WTC11 (cell line): ENCODE measurements around the gene CLTCL1. TPM values are rescaled to one million over a fixed set of nuclear protein-coding genes. Genes with fewer than 3 reads are reported as not detected.

ENCODE experiments used
- ATAC-seq: fragments of 200-7000 bp; cut with Tn5 transposase; 2 replicates; pipeline ENCODE4 v1.10.0; 2021; ENCODE audit warnings: mild to moderate bottlenecking, moderate library complexity
- CTCF ChIA-PET: fragments of 300-600 bp; sonication (Branson Sonifier 250); formaldehyde crosslinking; loops from one replicate; lab custom pipeline; 2021; ENCODE audit warnings: antibody characterized with exemption; lab: Charles Lee
- POLR2A ChIA-PET: fragments of 350-600 bp; sonication (Branson Sonifier 250); formaldehyde crosslinking; loops from one replicate; lab custom pipeline; 2021; ENCODE audit warnings: antibody characterized with exemption; lab: Charles Lee
- DNase-seq: peaks from one replicate; pipeline ENCODE4 v3.0.0; 2021; ENCODE audit warnings: low spot score
- H3K27ac Mint-ChIP-seq: 2 replicates; pipeline ENCODE4 v1.8.0; 2021; ENCODE audit warnings: mixed read lengths
- H3K27me3 Mint-ChIP-seq: 2 replicates; pipeline ENCODE4 v1.8.0; 2021; ENCODE audit warnings: low read depth, mild to moderate bottlenecking, moderate library complexity, mixed read lengths
- H3K36me3 Mint-ChIP-seq: 2 replicates; pipeline ENCODE4 v1.8.0; 2021; ENCODE audit warnings: mixed read lengths
- H3K4me1 Mint-ChIP-seq: 2 replicates; pipeline ENCODE4 v1.8.0; 2022; ENCODE audit warnings: mixed read lengths
- H3K4me3 Mint-ChIP-seq: 2 replicates; pipeline ENCODE4 v1.8.0; 2021; ENCODE audit warnings: mild to moderate bottlenecking, moderate library complexity, mixed read lengths
- H3K9me3 Mint-ChIP-seq: 2 replicates; pipeline ENCODE4 v1.8.0; 2021; ENCODE audit warnings: mixed read lengths
- CREB1 ChIP-seq: sonication (generic); formaldehyde crosslinking; IDR thresholded peaks from 2 replicates; pipeline ENCODE4 v1.8.0; 2023; ENCODE audit warnings: mild to moderate bottlenecking, missing genetic modification reagents
- EMX1 ChIP-seq: fragments of 250-450 bp; sonication (Bioruptor Pico); IDR thresholded peaks from 2 replicates; pipeline ENCODE4 v1.8.0; 2021; ENCODE audit warnings: mild to moderate bottlenecking
- ESRRA ChIP-seq: sonication (generic); formaldehyde crosslinking; IDR thresholded peaks from 2 replicates; pipeline ENCODE4 v1.8.1; 2022; ENCODE audit warnings: mild to moderate bottlenecking, missing genetic modification reagents, borderline replicate concordance
- ETV6 ChIP-seq: sonication (generic); formaldehyde crosslinking; IDR thresholded peaks from 2 replicates; pipeline ENCODE4 v1.8.1; 2022; ENCODE audit warnings: mild to moderate bottlenecking, missing genetic modification reagents
- FOXJ3 ChIP-seq: sonication (generic); formaldehyde crosslinking; IDR thresholded peaks from 2 replicates; pipeline ENCODE4 v1.9.0; 2021; ENCODE audit warnings: missing genetic modification reagents, mild to moderate bottlenecking, borderline replicate concordance
- GABPB1 ChIP-seq: sonication (generic); formaldehyde crosslinking; IDR thresholded peaks from 2 replicates; pipeline ENCODE4 v1.8.1; 2023; ENCODE audit warnings: mild to moderate bottlenecking, missing genetic modification reagents
- JUN ChIP-seq: sonication (generic); formaldehyde crosslinking; IDR thresholded peaks from 2 replicates; pipeline ENCODE4 v1.8.0; 2023; ENCODE audit warnings: mild to moderate bottlenecking, missing genetic modification reagents
- MXD4 ChIP-seq: fragments of 250-450 bp; sonication (Bioruptor Pico); IDR thresholded peaks from 2 replicates; pipeline ENCODE4 v1.8.0; 2021; ENCODE audit warnings: mild to moderate bottlenecking, moderate library complexity, borderline replicate concordance
- NFYB ChIP-seq: sonication (generic); formaldehyde crosslinking; conservative IDR thresholded peaks from 2 replicates; pipeline ENCODE4 v1.8.0; 2022; ENCODE audit warnings: low read depth, missing genetic modification reagents
- SOX15 ChIP-seq: fragments of 250-450 bp; sonication (Bioruptor Pico); IDR thresholded peaks from 2 replicates; pipeline ENCODE4 v1.9.0; 2021; ENCODE audit warnings: mild to moderate bottlenecking
- SP1 ChIP-seq: sonication (generic); formaldehyde crosslinking; conservative IDR thresholded peaks from 2 replicates; pipeline ENCODE4 v1.8.1; 2022; ENCODE audit warnings: missing genetic modification reagents
- ZNF121 ChIP-seq: sonication (generic); formaldehyde crosslinking; IDR thresholded peaks from 2 replicates; pipeline ENCODE4 v1.8.0; 2023; ENCODE audit warnings: missing genetic modification reagents
- ZNF138 ChIP-seq: sonication (generic); formaldehyde crosslinking; conservative IDR thresholded peaks from 2 replicates; pipeline ENCODE4 v1.8.1; 2022; ENCODE audit warnings: mild to moderate bottlenecking, moderate library complexity, missing genetic modification reagents
- ZNF232 ChIP-seq: sonication (generic); formaldehyde crosslinking; IDR thresholded peaks from 2 replicates; pipeline ENCODE4 v1.8.0; 2022; ENCODE audit warnings: mild to moderate bottlenecking, missing genetic modification reagents
- ZNF263 ChIP-seq: sonication (generic); formaldehyde crosslinking; IDR thresholded peaks from 2 replicates; pipeline ENCODE4 v1.8.1; 2022; ENCODE audit warnings: low read depth, mild to moderate bottlenecking, moderate library complexity, missing genetic modification reagents
- total RNA-seq: library from RNA; stranded (reverse); gene quantifications from 3 replicates; pipeline ENCODE4 v1.2.3, GENCODE V29; 2021
- TF ChIP-seq, protein P1 (sequence below): sonication (generic); formaldehyde crosslinking; IDR thresholded peaks from 2 replicates; pipeline ENCODE4 v1.8.0; 2022; ENCODE audit warnings: mild to moderate bottlenecking, missing genetic modification reagents
- TF ChIP-seq, protein P2 (sequence below): fragments of 250-450 bp; sonication (Bioruptor Pico); IDR thresholded peaks from 2 replicates; pipeline ENCODE4 v1.8.0; 2021; ENCODE audit warnings: mild to moderate bottlenecking
- TF ChIP-seq, protein P3 (sequence below): fragments of 250-450 bp; sonication (Bioruptor Pico); IDR thresholded peaks from 2 replicates; pipeline ENCODE4 v2.1.2; 2022; ENCODE audit warnings: mild to moderate bottlenecking, moderate library complexity
- TF ChIP-seq, protein P4 (sequence below): sonication (generic); formaldehyde crosslinking; IDR thresholded peaks from 2 replicates; pipeline ENCODE4 v1.8.1; 2022; ENCODE audit warnings: missing genetic modification reagents, borderline replicate concordance
- TF ChIP-seq, protein P5 (sequence below): sonication (generic); formaldehyde crosslinking; IDR thresholded peaks from 2 replicates; pipeline ENCODE4 v1.8.1; 2022; ENCODE audit warnings: mild to moderate bottlenecking, missing genetic modification reagents, moderate library complexity, borderline replicate concordance
- TF ChIP-seq, protein P6 (sequence below): sonication (generic); formaldehyde crosslinking; IDR thresholded peaks from 2 replicates; pipeline ENCODE4 v1.8.1; 2023; ENCODE audit warnings: mild to moderate bottlenecking, missing genetic modification reagents, borderline replicate concordance

The CLTCL1 gene
- total RNA-seq, 1 experiment from 2014 or later: 15.5 TPM

DNA sequence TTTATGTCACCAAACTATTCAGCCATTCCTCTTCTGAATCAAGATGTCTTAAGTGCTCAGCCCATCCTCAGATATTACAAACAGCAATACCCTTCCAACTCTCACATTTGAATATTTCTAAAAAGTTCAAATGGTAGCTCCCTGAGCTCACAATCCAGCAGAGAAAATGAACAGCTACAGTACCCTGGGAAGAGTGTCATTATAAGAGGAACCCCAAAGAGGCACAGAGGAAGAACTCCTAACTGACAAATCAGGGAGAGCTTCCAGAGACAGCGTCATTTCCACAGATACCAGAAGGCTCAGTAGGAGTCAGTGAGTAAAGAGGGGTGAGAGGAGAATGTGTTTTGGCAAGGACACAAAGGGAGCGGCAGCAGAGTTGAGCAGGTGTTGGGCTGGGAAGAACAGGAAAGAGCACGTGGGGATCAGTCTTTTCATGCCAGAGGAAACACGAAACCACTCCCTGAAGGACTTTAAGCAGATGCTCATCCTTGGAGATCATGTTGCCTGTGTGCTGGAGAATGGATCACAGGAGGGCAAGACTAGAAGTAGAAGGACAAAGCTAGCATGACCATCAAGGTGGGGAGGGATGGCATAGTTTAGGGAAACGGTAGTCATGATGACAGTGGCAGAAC is 4.3 kb downstream of the CLTCL1 start:
- POLR2A ChIA-PET: no interaction called here
- peak overlapping the region; percentile 61 for H3K27ac Mint-ChIP-seq
- CTCF ChIA-PET: interaction anchor here (0.8 to 3.4 kb wide), 7 partner anchors 11 to 343 kb away, joined by 3 to 26 read pairs (median 3); partner anchors contain the start of genes ESS2 and SLC25A1

DNA sequence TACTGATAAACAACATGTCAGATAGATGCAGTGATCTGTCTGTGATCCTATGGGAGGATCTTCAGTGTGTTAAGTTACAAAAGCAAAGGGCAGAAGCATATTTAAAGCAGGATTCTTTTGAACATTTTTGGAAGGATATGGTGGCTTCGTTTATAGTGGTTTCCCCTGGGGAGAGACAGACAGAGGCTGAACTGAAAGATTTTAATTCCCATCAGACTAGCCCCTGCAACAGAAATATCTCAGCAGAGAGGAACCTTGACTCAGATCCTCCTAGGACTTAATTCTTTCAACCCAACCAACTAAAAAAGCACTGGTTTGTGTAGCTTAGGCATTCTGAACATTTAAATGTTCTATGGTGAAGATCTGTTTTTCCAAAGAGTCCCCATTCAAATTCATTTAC is 5.7 kb downstream of the CLTCL1 start:
- Mint-ChIP-seq H3K9me3 (no peaks in the 10 kb centered on the region), H3K27me3 (peaks cover 15% of the 10 kb centered on the region), H3K4me3 (no peak overlapping the region), H3K27ac (peak overlapping the region; percentile 90), H3K4me1 (peaks cover 35% of the 10 kb centered on the region), H3K36me3 (0 out of 2 replicates have a peak, but pooled peaks cover 2% of the 10 kb centered on the region)
- ChIA-PET CTCF (interaction anchor here (1.5 to 3.4 kb wide), 4 partner anchors 14 to 189 kb away, joined by 3 to 26 read pairs (median 8); partner anchors contain the start of gene SLC25A1), POLR2A (no interaction called here)
- peak; percentile 15; the same call in 1 of the 2 replicates for ATAC-seq
- DNase-seq: no peak
- TF ChIP-seq NFYB: no peak
- no peak for TF ChIP-seq EMX1 (CRISPR knock-in tag)
- no peak for TF ChIP-seq ZNF263 (CRISPR knock-in tag)
- TF ChIP-seq SOX15 (CRISPR knock-in tag): no peak
- TF ChIP-seq ETV6 (CRISPR knock-in tag): no peak
- TF ChIP-seq SP1 (CRISPR knock-in tag): no peak
- no peak for TF ChIP-seq ZNF121 (CRISPR knock-in tag)
- TF ChIP-seq, protein P1, sequence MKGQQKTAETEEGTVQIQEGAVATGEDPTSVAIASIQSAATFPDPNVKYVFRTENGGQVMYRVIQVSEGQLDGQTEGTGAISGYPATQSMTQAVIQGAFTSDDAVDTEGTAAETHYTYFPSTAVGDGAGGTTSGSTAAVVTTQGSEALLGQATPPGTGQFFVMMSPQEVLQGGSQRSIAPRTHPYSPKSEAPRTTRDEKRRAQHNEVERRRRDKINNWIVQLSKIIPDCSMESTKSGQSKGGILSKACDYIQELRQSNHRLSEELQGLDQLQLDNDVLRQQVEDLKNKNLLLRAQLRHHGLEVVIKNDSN (CRISPR knock-in tag): no peak
- TF ChIP-seq MXD4: no peak
- TF ChIP-seq, protein P2, sequence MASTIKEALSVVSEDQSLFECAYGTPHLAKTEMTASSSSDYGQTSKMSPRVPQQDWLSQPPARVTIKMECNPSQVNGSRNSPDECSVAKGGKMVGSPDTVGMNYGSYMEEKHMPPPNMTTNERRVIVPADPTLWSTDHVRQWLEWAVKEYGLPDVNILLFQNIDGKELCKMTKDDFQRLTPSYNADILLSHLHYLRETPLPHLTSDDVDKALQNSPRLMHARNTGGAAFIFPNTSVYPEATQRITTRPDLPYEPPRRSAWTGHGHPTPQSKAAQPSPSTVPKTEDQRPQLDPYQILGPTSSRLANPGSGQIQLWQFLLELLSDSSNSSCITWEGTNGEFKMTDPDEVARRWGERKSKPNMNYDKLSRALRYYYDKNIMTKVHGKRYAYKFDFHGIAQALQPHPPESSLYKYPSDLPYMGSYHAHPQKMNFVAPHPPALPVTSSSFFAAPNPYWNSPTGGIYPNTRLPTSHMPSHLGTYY: no peak
- no peak for TF ChIP-seq FOXJ3 (CRISPR knock-in tag)
- no peak for TF ChIP-seq ESRRA (CRISPR knock-in tag)
- TF ChIP-seq, protein P3, sequence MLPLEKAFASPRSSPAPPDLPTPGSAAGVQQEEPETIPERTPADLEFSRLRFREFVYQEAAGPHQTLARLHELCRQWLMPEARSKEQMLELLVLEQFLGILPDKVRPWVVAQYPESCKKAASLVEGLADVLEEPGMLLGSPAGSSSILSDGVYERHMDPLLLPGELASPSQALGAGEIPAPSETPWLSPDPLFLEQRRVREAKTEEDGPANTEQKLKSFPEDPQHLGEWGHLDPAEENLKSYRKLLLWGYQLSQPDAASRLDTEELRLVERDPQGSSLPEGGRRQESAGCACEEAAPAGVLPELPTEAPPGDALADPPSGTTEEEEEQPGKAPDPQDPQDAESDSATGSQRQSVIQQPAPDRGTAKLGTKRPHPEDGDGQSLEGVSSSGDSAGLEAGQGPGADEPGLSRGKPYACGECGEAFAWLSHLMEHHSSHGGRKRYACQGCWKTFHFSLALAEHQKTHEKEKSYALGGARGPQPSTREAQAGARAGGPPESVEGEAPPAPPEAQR (CRISPR knock-in tag): no peak
- no peak for TF ChIP-seq ZNF232 (CRISPR knock-in tag)
- TF ChIP-seq, protein P4, sequence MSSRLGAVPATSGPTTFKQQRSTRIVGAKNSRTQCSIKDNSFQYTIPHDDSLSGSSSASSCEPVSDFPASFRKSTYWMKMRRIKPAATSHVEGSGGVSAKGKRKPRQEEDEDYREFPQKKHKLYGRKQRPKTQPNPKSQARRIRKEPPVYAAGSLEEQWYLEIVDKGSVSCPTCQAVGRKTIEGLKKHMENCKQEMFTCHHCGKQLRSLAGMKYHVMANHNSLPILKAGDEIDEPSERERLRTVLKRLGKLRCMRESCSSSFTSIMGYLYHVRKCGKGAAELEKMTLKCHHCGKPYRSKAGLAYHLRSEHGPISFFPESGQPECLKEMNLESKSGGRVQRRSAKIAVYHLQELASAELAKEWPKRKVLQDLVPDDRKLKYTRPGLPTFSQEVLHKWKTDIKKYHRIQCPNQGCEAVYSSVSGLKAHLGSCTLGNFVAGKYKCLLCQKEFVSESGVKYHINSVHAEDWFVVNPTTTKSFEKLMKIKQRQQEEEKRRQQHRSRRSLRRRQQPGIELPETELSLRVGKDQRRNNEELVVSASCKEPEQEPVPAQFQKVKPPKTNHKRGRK (CRISPR knock-in tag): no peak
- TF ChIP-seq, protein P5, sequence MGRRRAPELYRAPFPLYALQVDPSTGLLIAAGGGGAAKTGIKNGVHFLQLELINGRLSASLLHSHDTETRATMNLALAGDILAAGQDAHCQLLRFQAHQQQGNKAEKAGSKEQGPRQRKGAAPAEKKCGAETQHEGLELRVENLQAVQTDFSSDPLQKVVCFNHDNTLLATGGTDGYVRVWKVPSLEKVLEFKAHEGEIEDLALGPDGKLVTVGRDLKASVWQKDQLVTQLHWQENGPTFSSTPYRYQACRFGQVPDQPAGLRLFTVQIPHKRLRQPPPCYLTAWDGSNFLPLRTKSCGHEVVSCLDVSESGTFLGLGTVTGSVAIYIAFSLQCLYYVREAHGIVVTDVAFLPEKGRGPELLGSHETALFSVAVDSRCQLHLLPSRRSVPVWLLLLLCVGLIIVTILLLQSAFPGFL: no peak
- TF ChIP-seq JUN (CRISPR knock-in tag): no peak

More for the DNA sequence above, 4.3 kb downstream of the CLTCL1 start:
- Mint-ChIP-seq H3K27me3 (peaks cover 18% of the 10 kb centered on the region), H3K4me1 (peaks cover 37% of the 10 kb centered on the region), H3K36me3 (0 out of 2 replicates have a peak, but pooled peaks cover 2% of the 10 kb centered on the region), H3K9me3 (no peaks in the 10 kb centered on the region), H3K4me3 (no peak overlapping the region; the same call in 1 of the 2 replicates)
- peak; percentile 24 for ATAC-seq
- no peak for DNase-seq
- TF ChIP-seq ZNF138 (CRISPR knock-in tag): no peak
- no peak for TF ChIP-seq CREB1 (CRISPR knock-in tag)
- TF ChIP-seq, protein P6, sequence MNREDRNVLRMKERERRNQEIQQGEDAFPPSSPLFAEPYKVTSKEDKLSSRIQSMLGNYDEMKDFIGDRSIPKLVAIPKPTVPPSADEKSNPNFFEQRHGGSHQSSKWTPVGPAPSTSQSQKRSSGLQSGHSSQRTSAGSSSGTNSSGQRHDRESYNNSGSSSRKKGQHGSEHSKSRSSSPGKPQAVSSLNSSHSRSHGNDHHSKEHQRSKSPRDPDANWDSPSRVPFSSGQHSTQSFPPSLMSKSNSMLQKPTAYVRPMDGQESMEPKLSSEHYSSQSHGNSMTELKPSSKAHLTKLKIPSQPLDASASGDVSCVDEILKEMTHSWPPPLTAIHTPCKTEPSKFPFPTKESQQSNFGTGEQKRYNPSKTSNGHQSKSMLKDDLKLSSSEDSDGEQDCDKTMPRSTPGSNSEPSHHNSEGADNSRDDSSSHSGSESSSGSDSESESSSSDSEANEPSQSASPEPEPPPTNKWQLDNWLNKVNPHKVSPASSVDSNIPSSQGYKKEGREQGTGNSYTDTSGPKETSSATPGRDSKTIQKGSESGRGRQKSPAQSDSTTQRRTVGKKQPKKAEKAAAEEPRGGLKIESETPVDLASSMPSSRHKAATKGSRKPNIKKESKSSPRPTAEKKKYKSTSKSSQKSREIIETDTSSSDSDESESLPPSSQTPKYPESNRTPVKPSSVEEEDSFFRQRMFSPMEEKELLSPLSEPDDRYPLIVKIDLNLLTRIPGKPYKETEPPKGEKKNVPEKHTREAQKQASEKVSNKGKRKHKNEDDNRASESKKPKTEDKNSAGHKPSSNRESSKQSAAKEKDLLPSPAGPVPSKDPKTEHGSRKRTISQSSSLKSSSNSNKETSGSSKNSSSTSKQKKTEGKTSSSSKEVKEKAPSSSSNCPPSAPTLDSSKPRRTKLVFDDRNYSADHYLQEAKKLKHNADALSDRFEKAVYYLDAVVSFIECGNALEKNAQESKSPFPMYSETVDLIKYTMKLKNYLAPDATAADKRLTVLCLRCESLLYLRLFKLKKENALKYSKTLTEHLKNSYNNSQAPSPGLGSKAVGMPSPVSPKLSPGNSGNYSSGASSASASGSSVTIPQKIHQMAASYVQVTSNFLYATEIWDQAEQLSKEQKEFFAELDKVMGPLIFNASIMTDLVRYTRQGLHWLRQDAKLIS (CRISPR knock-in tag): no peak
- TF ChIP-seq GABPB1: no peak
